GM23338 (cell line): ENCODE measurements around the gene TTC38. TPM values are rescaled to one million over a fixed set of nuclear protein-coding genes. Genes with fewer than 3 reads are reported as not detected.

Source experiments
- ATAC-seq: fragments of 200-7000 bp; cut with Tn5 transposase; 3 replicates; pipeline ENCODE4 v1.9.1; 2020
- DNase-seq: peaks from one replicate; pipeline ENCODE4 v3.0.0-alpha.2; 2015; ENCODE audit warnings: low spot score
- H2AFZ ChIP-seq: fragments of 200-600 bp; sonication (generic); 2 replicates; pipeline ENCODE4 v1.8.0; 2016; ENCODE audit warnings: antibody characterized with exemption, mild to moderate bottlenecking, moderate library complexity
- H3F3A ChIP-seq: fragments of 200-600 bp; sonication (generic); replicated peaks from 2 replicates; pipeline ENCODE4 v1.8.0; 2017; ENCODE audit warnings: antibody characterized with exemption, mixed run types, low read depth
- H3K27ac ChIP-seq: fragments of 200-600 bp; sonication (generic); 2 replicates; pipeline ENCODE4 v1.6.1; 2016; ENCODE audit warnings: low read depth
- H3K27me3 ChIP-seq: fragments of 200-600 bp; sonication (generic); 2 replicates; pipeline ENCODE4 v1.8.0; 2016; ENCODE audit warnings: mild to moderate bottlenecking, mixed run types, moderate library complexity; ENCODE audit not compliant: insufficient read depth
- H3K36me3 ChIP-seq: fragments of 200-600 bp; sonication (generic); 2 replicates; pipeline ENCODE4 v1.8.0; 2016; ENCODE audit warnings: mild to moderate bottlenecking; ENCODE audit not compliant: insufficient read depth
- H3K4me1 ChIP-seq: fragments of 200-600 bp; sonication (generic); 2 replicates; pipeline ENCODE4 v1.8.0; 2016; ENCODE audit warnings: mild to moderate bottlenecking, moderate library complexity; ENCODE audit not compliant: insufficient read depth
- H3K4me2 ChIP-seq: fragments of 200-600 bp; sonication (generic); 2 replicates; pipeline ENCODE4 v1.7.1; 2017; ENCODE audit warnings: mixed run types
- H3K4me3 ChIP-seq: fragments of 200-600 bp; sonication (generic); 2 replicates; pipeline ENCODE4 v1.6.1; 2016; ENCODE audit warnings: mixed run types
- H3K79me2 ChIP-seq: fragments of 200-600 bp; sonication (generic); replicated peaks from 2 replicates; pipeline ENCODE4 v1.8.0; 2017; ENCODE audit warnings: mild to moderate bottlenecking; ENCODE audit not compliant: insufficient read depth
- H3K9me2 ChIP-seq: fragments of 200-600 bp; sonication (generic); 2 replicates; pipeline ENCODE4 v1.8.0; 2017; ENCODE audit not compliant: insufficient read depth
- H4K20me1 ChIP-seq: fragments of 200-600 bp; sonication (generic); replicated peaks from 2 replicates; pipeline ENCODE4 v1.8.0; 2017; ENCODE audit warnings: mild to moderate bottlenecking; ENCODE audit not compliant: insufficient read depth
- H3K27ac Mint-ChIP-seq: 2 replicates; pipeline ENCODE4 v1.8.0; 2020; ENCODE audit warnings: inconsistent platforms, mild to moderate bottlenecking, moderate library complexity, mixed read lengths
- H3K27me3 Mint-ChIP-seq: 3 replicates; pipeline ENCODE4 v1.8.0; 2022; ENCODE audit warnings: low read depth, mild to moderate bottlenecking, moderate library complexity, mixed read lengths, inconsistent platforms; ENCODE audit not compliant: insufficient read depth, poor library complexity
- H3K36me3 Mint-ChIP-seq: 3 replicates; pipeline ENCODE4 v1.8.0; 2021; ENCODE audit warnings: low read depth, mild to moderate bottlenecking, inconsistent platforms, moderate library complexity, mixed read lengths
- H3K4me1 Mint-ChIP-seq: 3 replicates; pipeline ENCODE4 v1.8.0; 2020; ENCODE audit warnings: mild to moderate bottlenecking, inconsistent platforms, mixed read lengths
- H3K4me3 Mint-ChIP-seq: 3 replicates; pipeline ENCODE4 v1.8.0; 2021; ENCODE audit warnings: moderate library complexity, mild to moderate bottlenecking, inconsistent platforms, mixed read lengths
- H3K9me3 Mint-ChIP-seq: 3 replicates; pipeline ENCODE4 v1.8.0; 2020; ENCODE audit warnings: moderate library complexity, mild to moderate bottlenecking, inconsistent platforms, mixed read lengths
- CREB1 ChIP-seq: fragments of 250-450 bp; sonication (Bioruptor Pico); IDR thresholded peaks from 2 replicates; pipeline ENCODE4 v1.5.0; 2020; ENCODE audit warnings: low read depth, mild to moderate bottlenecking, moderate library complexity
- EZH2 ChIP-seq: fragments of 200-600 bp; sonication (generic); IDR thresholded peaks from one replicate; pipeline ENCODE4 v1.8.0; 2017; ENCODE audit warnings: antibody characterized with exemption, mild to moderate bottlenecking, low read depth; ENCODE audit not compliant: unreplicated experiment
- EZH2phosphoT487 ChIP-seq: fragments of 200-600 bp; sonication (generic); IDR thresholded peaks from one replicate; pipeline ENCODE4 v1.8.1; 2018; ENCODE audit warnings: antibody characterized with exemption; ENCODE audit not compliant: unreplicated experiment
- JUNB ChIP-seq: IDR thresholded peaks from one replicate; pipeline ENCODE4 v1.6.1; 2016; ENCODE audit warnings: antibody characterized with exemption; ENCODE audit not compliant: unreplicated experiment
- POLR2AphosphoS5 ChIP-seq: IDR thresholded peaks from 2 replicates; pipeline ENCODE4 v1.6.1; 2016; ENCODE audit warnings: antibody characterized with exemption, low read depth
- ZNF114 ChIP-seq: fragments of 250-450 bp; sonication (Bioruptor Pico); IDR thresholded peaks from 2 replicates; pipeline ENCODE4 v1.5.0; 2020; ENCODE audit warnings: mild to moderate bottlenecking, moderate library complexity
- ZNF331 ChIP-seq: fragments of 250-450 bp; sonication (Bioruptor Pico); IDR thresholded peaks from 2 replicates; pipeline ENCODE4 v1.5.0; 2020; ENCODE audit warnings: low read depth, mild to moderate bottlenecking, moderate library complexity
- polyA plus RNA-seq: library from polyadenylated mRNA; unstranded; fragments of >200 nt; fragmentation: Nextera tagmentation; extraction: Ambion mirVana; gene quantifications from 2 replicates; pipeline ENCODE4 v1.2.1, GENCODE V29; 2016
- total RNA-seq: library from RNA; depleted of rRNA; stranded (reverse); fragments of >200 nt; shearing (Covaris generic); gene quantifications from 2 replicates; pipeline ENCODE4 v1.2.3, GENCODE V29; 2014
- TF ChIP-seq, protein P1 (sequence below): IDR thresholded peaks from one replicate; pipeline ENCODE4 v1.6.1; 2018; ENCODE audit warnings: antibody characterized with exemption; ENCODE audit not compliant: unreplicated experiment
- TF ChIP-seq, protein P2 (sequence below): IDR thresholded peaks from 2 replicates; pipeline ENCODE4 v1.6.1; 2016; ENCODE audit warnings: antibody characterized with exemption
- TF ChIP-seq, protein P3 (sequence below), 2 experiments: fragments of 200-600 bp in 1 of 2; sonication (generic) in 1 of 2; conservative IDR thresholded peaks; 2 replicates each; pipeline versions ENCODE4 v1.5.1 to v1.6.1; 2016 to 2017; ENCODE audit warnings: antibody characterized with exemption in 2 of 2, low read depth in 2 of 2, mild to moderate bottlenecking in 2 of 2, moderate library complexity in 1 of 2

TTC38 gene
- total and polyA plus RNA-seq, 2 experiments from 2014 or later = 11.8 to 46.6 TPM

DNA sequence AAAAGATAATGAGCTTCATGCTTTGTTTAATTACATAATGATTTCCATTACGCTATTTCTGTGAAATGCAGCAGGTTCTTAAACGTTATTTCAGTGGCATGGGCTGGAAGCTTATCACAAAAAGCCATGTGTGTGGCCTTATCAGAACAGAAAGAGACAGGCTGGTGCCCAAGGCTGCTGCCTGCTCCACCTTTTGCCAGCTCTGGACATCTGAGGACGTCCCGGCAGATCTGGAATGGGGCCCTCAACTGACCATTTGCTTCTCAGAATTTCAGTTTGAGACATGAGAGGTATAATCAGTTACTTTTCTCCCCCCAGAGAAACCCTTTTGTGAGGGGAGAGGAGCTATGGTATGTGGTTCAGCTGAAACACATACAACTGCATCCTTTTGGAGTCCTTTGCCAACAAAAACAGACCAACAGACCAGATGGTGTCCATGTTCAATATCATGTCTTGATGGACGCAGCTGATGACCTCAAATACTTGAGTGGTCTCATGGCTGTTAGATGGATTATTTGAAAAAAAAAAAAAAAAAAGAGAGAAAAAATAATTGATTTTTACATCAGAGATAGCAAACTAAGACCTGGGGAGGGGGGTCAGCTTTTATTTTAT is 26.3 kb upstream of the TTC38 start (continued):
- no peak for TF ChIP-seq EZH2phosphoT487
- TF ChIP-seq POLR2AphosphoS5 = no peak
- TF ChIP-seq ZNF114 (CRISPR knock-in tag) = no peak
- no peak for TF ChIP-seq JUNB

DNA sequence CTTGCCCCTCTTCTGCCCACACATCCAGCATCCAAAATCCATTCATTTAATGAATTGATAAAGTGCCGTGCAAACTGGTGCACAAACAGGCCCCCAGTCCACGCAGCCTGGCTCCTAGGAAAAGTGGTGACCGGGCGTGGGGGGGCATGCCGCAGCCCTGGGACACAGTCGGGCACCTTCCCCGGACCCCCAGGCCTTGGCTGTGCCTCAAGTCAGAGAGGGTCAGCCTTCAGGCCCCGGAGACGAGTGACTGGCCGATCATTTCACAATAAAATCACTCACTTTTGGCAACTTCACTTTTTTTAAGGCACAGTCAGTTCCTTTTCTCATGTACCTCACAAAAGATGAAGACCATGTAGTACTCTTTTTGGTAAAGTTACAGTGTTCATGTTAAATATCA is 25.7 kb upstream of the TTC38 start:
- Histone ChIP-seq H3K27me3 (no peaks in the 10 kb centered on the region), H3K79me2 (no peaks in the 10 kb centered on the region), H3K4me2 (no peak overlapping the region), H3K9me2 (no peaks in the 10 kb centered on the region), H3K4me3 (no peak overlapping the region), H4K20me1 (no peaks in the 10 kb centered on the region), H3K4me1 (no peaks in the 10 kb centered on the region), H3F3A (no peaks in the 10 kb centered on the region), H2AFZ (no peak overlapping the region), H3K36me3 (no peaks in the 10 kb centered on the region), H3K27ac (no peak overlapping the region)
- H3K4me3 Mint-ChIP-seq = no peak overlapping the region
- TF ChIP-seq ZNF331 (CRISPR knock-in tag) = no peak
- TF ChIP-seq, protein P1, sequence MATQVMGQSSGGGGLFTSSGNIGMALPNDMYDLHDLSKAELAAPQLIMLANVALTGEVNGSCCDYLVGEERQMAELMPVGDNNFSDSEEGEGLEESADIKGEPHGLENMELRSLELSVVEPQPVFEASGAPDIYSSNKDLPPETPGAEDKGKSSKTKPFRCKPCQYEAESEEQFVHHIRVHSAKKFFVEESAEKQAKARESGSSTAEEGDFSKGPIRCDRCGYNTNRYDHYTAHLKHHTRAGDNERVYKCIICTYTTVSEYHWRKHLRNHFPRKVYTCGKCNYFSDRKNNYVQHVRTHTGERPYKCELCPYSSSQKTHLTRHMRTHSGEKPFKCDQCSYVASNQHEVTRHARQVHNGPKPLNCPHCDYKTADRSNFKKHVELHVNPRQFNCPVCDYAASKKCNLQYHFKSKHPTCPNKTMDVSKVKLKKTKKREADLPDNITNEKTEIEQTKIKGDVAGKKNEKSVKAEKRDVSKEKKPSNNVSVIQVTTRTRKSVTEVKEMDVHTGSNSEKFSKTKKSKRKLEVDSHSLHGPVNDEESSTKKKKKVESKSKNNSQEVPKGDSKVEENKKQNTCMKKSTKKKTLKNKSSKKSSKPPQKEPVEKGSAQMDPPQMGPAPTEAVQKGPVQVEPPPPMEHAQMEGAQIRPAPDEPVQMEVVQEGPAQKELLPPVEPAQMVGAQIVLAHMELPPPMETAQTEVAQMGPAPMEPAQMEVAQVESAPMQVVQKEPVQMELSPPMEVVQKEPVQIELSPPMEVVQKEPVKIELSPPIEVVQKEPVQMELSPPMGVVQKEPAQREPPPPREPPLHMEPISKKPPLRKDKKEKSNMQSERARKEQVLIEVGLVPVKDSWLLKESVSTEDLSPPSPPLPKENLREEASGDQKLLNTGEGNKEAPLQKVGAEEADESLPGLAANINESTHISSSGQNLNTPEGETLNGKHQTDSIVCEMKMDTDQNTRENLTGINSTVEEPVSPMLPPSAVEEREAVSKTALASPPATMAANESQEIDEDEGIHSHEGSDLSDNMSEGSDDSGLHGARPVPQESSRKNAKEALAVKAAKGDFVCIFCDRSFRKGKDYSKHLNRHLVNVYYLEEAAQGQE = no peak
- TF ChIP-seq POLR2AphosphoS5 = no peak
- TF ChIP-seq JUNB = no peak
- TF ChIP-seq EZH2phosphoT487 = no peak
- peaks cover 2% of the 10 kb centered on the region; the same call in 2 of the 3 replicates for H3K36me3 Mint-ChIP-seq
- peaks cover 9% of the 10 kb centered on the region for H3K27me3 Mint-ChIP-seq
- no peaks in the 10 kb centered on the region; the same call in 2 of the 3 replicates for H3K9me3 Mint-ChIP-seq
- ATAC-seq (no peak), DNase-seq (no peak)
- no peak overlapping the region for H3K27ac Mint-ChIP-seq
- H3K4me1 Mint-ChIP-seq = no peaks in the 10 kb centered on the region; the same call in 2 of the 3 replicates

DNA sequence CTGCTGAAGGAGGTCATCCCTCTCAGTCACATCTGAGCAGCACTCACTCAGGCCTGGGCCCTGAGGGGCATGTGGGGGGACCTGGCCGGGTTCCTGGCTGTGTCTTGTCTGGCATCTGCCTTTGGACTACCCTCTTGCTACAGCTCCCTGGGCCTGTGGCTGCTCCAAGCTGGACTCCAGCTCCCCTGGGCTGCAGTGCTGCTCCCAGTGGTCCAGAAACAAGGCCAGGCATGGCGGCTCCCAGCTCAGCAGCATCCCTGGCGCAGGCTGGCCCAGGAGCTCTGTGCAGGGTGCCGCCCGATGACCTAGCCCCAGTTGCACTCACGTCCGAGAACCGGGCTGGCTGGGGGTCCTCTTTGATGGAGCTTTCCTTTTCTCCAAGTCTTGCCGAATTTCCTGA is 23.0 kb upstream of the TTC38 start:
- Histone ChIP-seq H3F3A (no peaks in the 10 kb centered on the region), H3K4me2 (no peak overlapping the region), H3K27ac (no peak overlapping the region), H3K36me3 (no peaks in the 10 kb centered on the region), H3K27me3 (no peaks in the 10 kb centered on the region), H3K9me2 (no peaks in the 10 kb centered on the region), H3K4me1 (no peaks in the 10 kb centered on the region), H3K4me3 (no peak overlapping the region), H2AFZ (no peak overlapping the region), H3K79me2 (no peaks in the 10 kb centered on the region), H4K20me1 (no peaks in the 10 kb centered on the region)
- H3K4me3 Mint-ChIP-seq = no peak overlapping the region
- peaks cover 2% of the 10 kb centered on the region; the same call in 1 of the 3 replicates for H3K36me3 Mint-ChIP-seq
- H3K9me3 Mint-ChIP-seq = no peaks in the 10 kb centered on the region; the same call in 2 of the 3 replicates
- H3K27ac Mint-ChIP-seq = no peak overlapping the region
- H3K4me1 Mint-ChIP-seq = peaks cover 4% of the 10 kb centered on the region
- peaks cover 9% of the 10 kb centered on the region for H3K27me3 Mint-ChIP-seq
- ATAC-seq (no peak), DNase-seq (no peak)
- TF ChIP-seq CREB1 (CRISPR knock-in tag) (no peak), POLR2AphosphoS5 (no peak), EZH2phosphoT487 (no peak), EZH2 (no peak), ZNF114 (CRISPR knock-in tag) (no peak)
- TF ChIP-seq, protein P2, sequence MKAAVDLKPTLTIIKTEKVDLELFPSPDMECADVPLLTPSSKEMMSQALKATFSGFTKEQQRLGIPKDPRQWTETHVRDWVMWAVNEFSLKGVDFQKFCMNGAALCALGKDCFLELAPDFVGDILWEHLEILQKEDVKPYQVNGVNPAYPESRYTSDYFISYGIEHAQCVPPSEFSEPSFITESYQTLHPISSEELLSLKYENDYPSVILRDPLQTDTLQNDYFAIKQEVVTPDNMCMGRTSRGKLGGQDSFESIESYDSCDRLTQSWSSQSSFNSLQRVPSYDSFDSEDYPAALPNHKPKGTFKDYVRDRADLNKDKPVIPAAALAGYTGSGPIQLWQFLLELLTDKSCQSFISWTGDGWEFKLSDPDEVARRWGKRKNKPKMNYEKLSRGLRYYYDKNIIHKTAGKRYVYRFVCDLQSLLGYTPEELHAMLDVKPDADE = no peak
- TF ChIP-seq, protein P1 = no peak
- TF ChIP-seq, protein P3, sequence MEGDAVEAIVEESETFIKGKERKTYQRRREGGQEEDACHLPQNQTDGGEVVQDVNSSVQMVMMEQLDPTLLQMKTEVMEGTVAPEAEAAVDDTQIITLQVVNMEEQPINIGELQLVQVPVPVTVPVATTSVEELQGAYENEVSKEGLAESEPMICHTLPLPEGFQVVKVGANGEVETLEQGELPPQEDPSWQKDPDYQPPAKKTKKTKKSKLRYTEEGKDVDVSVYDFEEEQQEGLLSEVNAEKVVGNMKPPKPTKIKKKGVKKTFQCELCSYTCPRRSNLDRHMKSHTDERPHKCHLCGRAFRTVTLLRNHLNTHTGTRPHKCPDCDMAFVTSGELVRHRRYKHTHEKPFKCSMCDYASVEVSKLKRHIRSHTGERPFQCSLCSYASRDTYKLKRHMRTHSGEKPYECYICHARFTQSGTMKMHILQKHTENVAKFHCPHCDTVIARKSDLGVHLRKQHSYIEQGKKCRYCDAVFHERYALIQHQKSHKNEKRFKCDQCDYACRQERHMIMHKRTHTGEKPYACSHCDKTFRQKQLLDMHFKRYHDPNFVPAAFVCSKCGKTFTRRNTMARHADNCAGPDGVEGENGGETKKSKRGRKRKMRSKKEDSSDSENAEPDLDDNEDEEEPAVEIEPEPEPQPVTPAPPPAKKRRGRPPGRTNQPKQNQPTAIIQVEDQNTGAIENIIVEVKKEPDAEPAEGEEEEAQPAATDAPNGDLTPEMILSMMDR (conservative IDR thresholded peaks at IDR 0.05; ENCODE audit: low read depth in 2 of 2) = no peak
